HCT116 (cell line): ENCODE data around the gene HSF4.

Experiments used
- CEBPB ChIP-seq: IDR thresholded peaks from 2 replicates; pipeline ENCODE4 v1.6.1; 2012; ENCODE audit warnings: low read depth
- EGR1 ChIP-seq: IDR thresholded peaks from 2 replicates; pipeline ENCODE4 v1.6.1; 2012; ENCODE audit warnings: low read depth
- EZH2 ChIP-seq: fragments of 200-600 bp; sonication (generic); IDR thresholded peaks from 2 replicates; pipeline ENCODE4 v1.6.1; 2017; ENCODE audit warnings: antibody characterized with exemption, mixed run types
- EZH2phosphoT487 ChIP-seq: fragments of 200-600 bp; IDR thresholded peaks from 2 replicates; pipeline ENCODE4 v1.6.1; 2018; ENCODE audit warnings: antibody characterized with exemption, borderline replicate concordance
- JUND ChIP-seq: IDR thresholded peaks from 2 replicates; pipeline ENCODE4 v1.6.1; 2012
- POLR2A ChIP-seq: IDR thresholded peaks from 2 replicates; pipeline ENCODE4 v1.7.0; 2011; ENCODE audit warnings: borderline replicate concordance; ENCODE audit not compliant: insufficient read depth, insufficient read length; ENCODE audit errors: extremely low read depth
- POLR2AphosphoS5 ChIP-seq: IDR thresholded peaks from 2 replicates; pipeline ENCODE4 v1.6.1; 2011; ENCODE audit warnings: mild to moderate bottlenecking, low read depth, low read length, moderate library complexity
- RAD21 ChIP-seq: IDR thresholded peaks from 2 replicates; pipeline ENCODE4 v1.6.1; 2012; ENCODE audit warnings: low read depth, mild to moderate bottlenecking
- SIN3A ChIP-seq: IDR thresholded peaks from 2 replicates; pipeline ENCODE4 v1.6.1; 2012; ENCODE audit warnings: low read depth
- SP1 ChIP-seq: IDR thresholded peaks from 2 replicates; pipeline ENCODE4 v1.6.1; 2012; ENCODE audit warnings: low read depth
- TCF7L2 ChIP-seq: IDR thresholded peaks from 2 replicates; pipeline ENCODE4 v1.7.0; 2011; ENCODE audit warnings: borderline replicate concordance, inconsistent platforms; ENCODE audit not compliant: insufficient read depth, insufficient read length; ENCODE audit errors: extremely low read depth
- ZNF274 ChIP-seq: fragments of 200-500 bp; sonication (Bioruptor generic); IDR thresholded peaks from 2 replicates; pipeline ENCODE4 v1.6.1; 2014; ENCODE audit warnings: mild to moderate bottlenecking, low read depth, low read length, inconsistent platforms
- TF ChIP-seq, protein P1 (sequence below), 3 experiments: fragments of 200-600 bp in 1 of 3; sonication (generic) in 1 of 3; IDR thresholded peaks in 2 of 3; conservative IDR thresholded peaks in 1 of 3; 2 replicates each; pipeline ENCODE4 v1.5.1; 2012 to 2017; ENCODE audit warnings: low read depth in 2 of 3, low read length in 2 of 3, antibody characterized with exemption in 1 of 3, borderline replicate concordance in 1 of 3, control low read depth in 1 of 3, mild to moderate bottlenecking in 1 of 3, mixed read lengths in 1 of 3, mixed run types in 1 of 3, moderate library complexity in 1 of 3; ENCODE audit not compliant: insufficient read depth in 1 of 3
- TF ChIP-seq, protein P2 (sequence below): IDR thresholded peaks from 2 replicates; pipeline ENCODE4 v1.6.1; 2012

DNA sequence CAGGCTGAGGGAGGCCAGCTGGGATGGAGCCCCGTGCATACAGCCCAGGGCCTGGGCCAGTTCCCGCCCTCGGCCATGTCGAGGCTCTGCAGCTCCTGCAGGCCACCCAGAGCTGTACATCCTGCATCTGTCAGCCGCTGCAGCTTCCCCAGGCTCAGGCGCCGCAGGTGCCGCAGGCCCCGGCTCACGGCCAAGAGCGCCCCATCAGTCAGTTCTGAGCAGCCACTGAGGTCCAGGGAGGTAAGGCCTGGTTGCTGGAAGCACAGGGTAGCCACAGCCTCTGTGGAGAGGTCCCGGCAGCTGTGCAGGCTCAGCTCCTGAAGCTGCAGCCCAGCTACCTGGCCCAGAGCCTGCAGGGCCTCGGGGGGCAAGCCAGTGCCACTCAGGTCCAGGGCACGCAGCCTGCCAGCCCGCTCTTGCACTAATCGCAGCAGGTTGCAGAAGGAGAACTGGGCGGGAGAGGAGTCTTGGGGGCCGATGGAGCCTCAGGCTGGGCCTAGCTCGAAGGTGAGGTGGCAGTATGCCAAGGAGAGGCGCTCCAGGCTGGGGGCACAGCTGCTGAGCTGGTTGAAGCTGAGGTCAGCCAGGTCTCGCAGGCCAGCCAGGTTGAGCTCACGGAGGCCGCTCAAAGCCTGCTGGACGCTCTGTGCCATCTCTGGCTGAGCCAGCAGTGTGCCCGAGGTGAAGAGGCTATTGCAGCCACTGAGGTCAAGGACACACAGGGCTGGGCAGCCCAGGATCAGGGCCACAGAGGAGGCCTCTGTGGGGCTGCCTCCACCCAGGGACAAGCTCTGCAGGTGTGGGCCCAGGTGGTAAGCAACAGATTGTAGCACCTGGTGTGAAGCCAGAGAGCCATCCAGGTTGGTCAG, 45.8 kb downstream of the HSF4 start:
- TF ChIP-seq ZNF274 = no peak
- TF ChIP-seq TCF7L2 = no peak
- no peak for TF ChIP-seq SIN3A
- TF ChIP-seq, protein P1, sequence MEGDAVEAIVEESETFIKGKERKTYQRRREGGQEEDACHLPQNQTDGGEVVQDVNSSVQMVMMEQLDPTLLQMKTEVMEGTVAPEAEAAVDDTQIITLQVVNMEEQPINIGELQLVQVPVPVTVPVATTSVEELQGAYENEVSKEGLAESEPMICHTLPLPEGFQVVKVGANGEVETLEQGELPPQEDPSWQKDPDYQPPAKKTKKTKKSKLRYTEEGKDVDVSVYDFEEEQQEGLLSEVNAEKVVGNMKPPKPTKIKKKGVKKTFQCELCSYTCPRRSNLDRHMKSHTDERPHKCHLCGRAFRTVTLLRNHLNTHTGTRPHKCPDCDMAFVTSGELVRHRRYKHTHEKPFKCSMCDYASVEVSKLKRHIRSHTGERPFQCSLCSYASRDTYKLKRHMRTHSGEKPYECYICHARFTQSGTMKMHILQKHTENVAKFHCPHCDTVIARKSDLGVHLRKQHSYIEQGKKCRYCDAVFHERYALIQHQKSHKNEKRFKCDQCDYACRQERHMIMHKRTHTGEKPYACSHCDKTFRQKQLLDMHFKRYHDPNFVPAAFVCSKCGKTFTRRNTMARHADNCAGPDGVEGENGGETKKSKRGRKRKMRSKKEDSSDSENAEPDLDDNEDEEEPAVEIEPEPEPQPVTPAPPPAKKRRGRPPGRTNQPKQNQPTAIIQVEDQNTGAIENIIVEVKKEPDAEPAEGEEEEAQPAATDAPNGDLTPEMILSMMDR (IDR thresholded peaks at IDR 0.05 in 2 of 3, conservative IDR thresholded peaks at IDR 0.05 in 1 of 3; ENCODE audit: borderline replicate concordance in 1 of 3, insufficient read depth in 1 of 3, low read depth in 2 of 3, low read length in 2 of 3) = no peak
- TF ChIP-seq EZH2 = no peak
- TF ChIP-seq JUND = no peak
- TF ChIP-seq POLR2AphosphoS5 = no peak
- no peak for TF ChIP-seq POLR2A
- no peak for TF ChIP-seq EGR1
- no peak for TF ChIP-seq EZH2phosphoT487
- no peak for TF ChIP-seq SP1
- no peak for TF ChIP-seq CEBPB
- TF ChIP-seq, protein P2, sequence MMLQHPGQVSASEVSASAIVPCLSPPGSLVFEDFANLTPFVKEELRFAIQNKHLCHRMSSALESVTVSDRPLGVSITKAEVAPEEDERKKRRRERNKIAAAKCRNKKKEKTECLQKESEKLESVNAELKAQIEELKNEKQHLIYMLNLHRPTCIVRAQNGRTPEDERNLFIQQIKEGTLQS = no peak
- no peak for TF ChIP-seq RAD21
